HL-60 (cell line): ENCODE measurements around the gene DPYD.

Experiments used
- GABPA ChIP-seq: IDR thresholded peaks from 2 replicates; pipeline ENCODE4 v1.6.1; 2012; ENCODE audit warnings: low read depth
- POLR2AphosphoS5 ChIP-seq: IDR thresholded peaks from 2 replicates; pipeline ENCODE4 v1.6.1; 2012; ENCODE audit warnings: low read depth
- SPI1 ChIP-seq: IDR thresholded peaks from 2 replicates; pipeline ENCODE4 v1.6.1; 2012; ENCODE audit warnings: low read depth, mild to moderate bottlenecking, borderline replicate concordance
- TF ChIP-seq, protein P1 (sequence below): IDR thresholded peaks from one replicate; pipeline ENCODE4 v1.5.1; 2011; ENCODE audit warnings: low read length, control low read depth, inconsistent platforms; ENCODE audit not compliant: insufficient read depth
- TF ChIP-seq, protein P2 (sequence below): IDR thresholded peaks from 2 replicates; pipeline ENCODE4 v1.6.1; 2012; ENCODE audit warnings: low read depth; ENCODE audit not compliant: insufficient replicate concordance

GRCh38 chr1:97938285-97938642 lies 17.4 kb upstream of the DPYD start:
- TF ChIP-seq, protein P1, sequence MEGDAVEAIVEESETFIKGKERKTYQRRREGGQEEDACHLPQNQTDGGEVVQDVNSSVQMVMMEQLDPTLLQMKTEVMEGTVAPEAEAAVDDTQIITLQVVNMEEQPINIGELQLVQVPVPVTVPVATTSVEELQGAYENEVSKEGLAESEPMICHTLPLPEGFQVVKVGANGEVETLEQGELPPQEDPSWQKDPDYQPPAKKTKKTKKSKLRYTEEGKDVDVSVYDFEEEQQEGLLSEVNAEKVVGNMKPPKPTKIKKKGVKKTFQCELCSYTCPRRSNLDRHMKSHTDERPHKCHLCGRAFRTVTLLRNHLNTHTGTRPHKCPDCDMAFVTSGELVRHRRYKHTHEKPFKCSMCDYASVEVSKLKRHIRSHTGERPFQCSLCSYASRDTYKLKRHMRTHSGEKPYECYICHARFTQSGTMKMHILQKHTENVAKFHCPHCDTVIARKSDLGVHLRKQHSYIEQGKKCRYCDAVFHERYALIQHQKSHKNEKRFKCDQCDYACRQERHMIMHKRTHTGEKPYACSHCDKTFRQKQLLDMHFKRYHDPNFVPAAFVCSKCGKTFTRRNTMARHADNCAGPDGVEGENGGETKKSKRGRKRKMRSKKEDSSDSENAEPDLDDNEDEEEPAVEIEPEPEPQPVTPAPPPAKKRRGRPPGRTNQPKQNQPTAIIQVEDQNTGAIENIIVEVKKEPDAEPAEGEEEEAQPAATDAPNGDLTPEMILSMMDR, result no peak
- TF ChIP-seq SPI1 (no peak), POLR2AphosphoS5 (no peak), GABPA (no peak)
- TF ChIP-seq, protein P2, sequence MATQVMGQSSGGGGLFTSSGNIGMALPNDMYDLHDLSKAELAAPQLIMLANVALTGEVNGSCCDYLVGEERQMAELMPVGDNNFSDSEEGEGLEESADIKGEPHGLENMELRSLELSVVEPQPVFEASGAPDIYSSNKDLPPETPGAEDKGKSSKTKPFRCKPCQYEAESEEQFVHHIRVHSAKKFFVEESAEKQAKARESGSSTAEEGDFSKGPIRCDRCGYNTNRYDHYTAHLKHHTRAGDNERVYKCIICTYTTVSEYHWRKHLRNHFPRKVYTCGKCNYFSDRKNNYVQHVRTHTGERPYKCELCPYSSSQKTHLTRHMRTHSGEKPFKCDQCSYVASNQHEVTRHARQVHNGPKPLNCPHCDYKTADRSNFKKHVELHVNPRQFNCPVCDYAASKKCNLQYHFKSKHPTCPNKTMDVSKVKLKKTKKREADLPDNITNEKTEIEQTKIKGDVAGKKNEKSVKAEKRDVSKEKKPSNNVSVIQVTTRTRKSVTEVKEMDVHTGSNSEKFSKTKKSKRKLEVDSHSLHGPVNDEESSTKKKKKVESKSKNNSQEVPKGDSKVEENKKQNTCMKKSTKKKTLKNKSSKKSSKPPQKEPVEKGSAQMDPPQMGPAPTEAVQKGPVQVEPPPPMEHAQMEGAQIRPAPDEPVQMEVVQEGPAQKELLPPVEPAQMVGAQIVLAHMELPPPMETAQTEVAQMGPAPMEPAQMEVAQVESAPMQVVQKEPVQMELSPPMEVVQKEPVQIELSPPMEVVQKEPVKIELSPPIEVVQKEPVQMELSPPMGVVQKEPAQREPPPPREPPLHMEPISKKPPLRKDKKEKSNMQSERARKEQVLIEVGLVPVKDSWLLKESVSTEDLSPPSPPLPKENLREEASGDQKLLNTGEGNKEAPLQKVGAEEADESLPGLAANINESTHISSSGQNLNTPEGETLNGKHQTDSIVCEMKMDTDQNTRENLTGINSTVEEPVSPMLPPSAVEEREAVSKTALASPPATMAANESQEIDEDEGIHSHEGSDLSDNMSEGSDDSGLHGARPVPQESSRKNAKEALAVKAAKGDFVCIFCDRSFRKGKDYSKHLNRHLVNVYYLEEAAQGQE, result no peak
